NCI-H1105 (cell line): ENCODE data around the gene GLI3.

ENCODE experiments used
- DNase-seq: peaks from one replicate; lab custom pipeline; 2025; lab: John Stamatoyannopoulos, UW

Gene GLI3

GRCh38 chr7:42175834-42176723 lies 60.9 kb downstream of the GLI3 start:
- no peak for DNase-seq

GRCh38 chr7:42174391-42174912 lies 62.6 kb downstream of the GLI3 start:
- DNase-seq = no peak

- no peak for DNase-seq
Observed at GRCh38 chr7:42170724-42171123, 66.3 kb downstream of the GLI3 start.

GRCh38 chr7:42168512-42168911 lies 68.5 kb downstream of the GLI3 start:
- DNase-seq = no peak

- no peak for DNase-seq
Observed at GRCh38 chr7:42167631-42168236, 69.3 kb downstream of the GLI3 start.

GRCh38 chr7:42167206-42167605 lies 69.8 kb downstream of the GLI3 start:
- DNase-seq = no peak

GRCh38 chr7:42164881-42165428 lies 72.1 kb downstream of the GLI3 start:
- DNase-seq = no peak

GRCh38 chr7:42162560-42163325 lies 74.3 kb downstream of the GLI3 start:
- no peak for DNase-seq

- no peak for DNase-seq
Observed at GRCh38 chr7:42161719-42162118, 75.3 kb downstream of the GLI3 start.

- DNase-seq = no peak
Observed at GRCh38 chr7:42161110-42161509, 75.9 kb downstream of the GLI3 start.

- no peak for DNase-seq
Observed at GRCh38 chr7:42159130-42159529, 77.9 kb downstream of the GLI3 start.

- no peak for DNase-seq
Observed at GRCh38 chr7:42156967-42157721, 79.9 kb downstream of the GLI3 start.

- no peak for DNase-seq
Observed at GRCh38 chr7:42156291-42156865, 80.6 kb downstream of the GLI3 start.

GRCh38 chr7:42155584-42156290 lies 81.3 kb downstream of the GLI3 start:
- no peak for DNase-seq

GRCh38 chr7:42154173-42154572 lies 82.8 kb downstream of the GLI3 start:
- no peak for DNase-seq

- DNase-seq = no peak
Observed at GRCh38 chr7:42152329-42153205, 84.4 kb downstream of the GLI3 start.

- no peak for DNase-seq
Observed at GRCh38 chr7:42151309-42151708, 85.7 kb downstream of the GLI3 start.

- DNase-seq = no peak
Observed at GRCh38 chr7:42145539-42145938, 91.5 kb downstream of the GLI3 start.

GRCh38 chr7:42144604-42145003 lies 92.4 kb downstream of the GLI3 start:
- DNase-seq = no peak
